HG02884 (cell line): ENCODE data around the gene OR5A1.

Experiments
- ATAC-seq: cut with Tn5 transposase; IDR thresholded peaks from one replicate; pipeline ENCODE4 v1.9.1; 2021; ENCODE audit warnings: mild to moderate bottlenecking, moderate library complexity; ENCODE audit not compliant: unreplicated experiment

Gene OR5A1

GRCh38 chr11:59475176-59475575, 38.9 kb downstream of the OR5A1 start:
- no peak for ATAC-seq

- no peak for ATAC-seq
Observed at GRCh38 chr11:59479906-59480305, 43.6 kb downstream of the OR5A1 start.

GRCh38 chr11:59480359-59480758, 44.1 kb downstream of the OR5A1 start:
- no peak for ATAC-seq
